GM18861 (cell line): ENCODE results near the gene GARNL3.

Source experiments
- ATAC-seq: cut with Tn5 transposase; IDR thresholded peaks from one replicate; pipeline ENCODE4 v1.9.1; 2021; ENCODE audit not compliant: unreplicated experiment

Gene GARNL3

DNA sequence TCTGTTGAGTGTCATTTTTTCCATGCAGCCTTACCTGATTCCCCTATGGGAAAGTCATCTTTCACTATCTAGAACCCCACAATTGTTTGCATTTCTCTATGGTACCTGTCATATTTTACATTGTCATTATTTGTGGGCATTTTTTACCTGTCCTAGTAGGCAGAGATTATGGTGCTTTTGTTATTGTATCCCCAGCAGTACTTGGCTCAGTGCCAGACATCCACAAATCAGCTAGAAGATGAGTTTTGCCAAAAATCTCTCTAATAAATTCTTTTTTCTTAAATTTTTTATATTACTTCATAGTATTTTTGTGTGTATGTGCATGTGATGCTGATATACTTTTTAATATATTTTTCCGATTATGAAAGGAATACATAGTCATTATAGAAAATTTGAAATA, 13.2 kb downstream of the GARNL3 start:
- ATAC-seq, result no peak

DNA sequence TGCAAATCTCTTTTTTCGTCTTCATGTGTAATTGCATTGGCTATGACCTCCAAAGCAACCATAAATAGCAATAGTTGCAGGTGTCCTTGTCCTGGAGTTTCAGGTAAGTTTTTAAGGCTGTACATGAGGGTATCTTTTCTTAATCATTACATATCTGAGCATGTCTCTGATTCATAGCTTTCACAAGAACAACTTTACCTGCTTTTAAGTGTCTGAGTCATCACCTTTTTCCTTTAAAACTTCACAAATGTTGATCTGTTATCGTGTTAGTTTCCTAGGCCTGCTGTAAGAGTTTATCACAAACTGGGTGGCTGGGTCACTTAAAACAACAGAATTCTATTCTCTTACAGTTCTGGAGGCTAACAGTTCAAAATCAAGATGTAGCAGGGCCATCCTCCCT, 13.8 kb downstream of the GARNL3 start:
- ATAC-seq, result no peak

DNA sequence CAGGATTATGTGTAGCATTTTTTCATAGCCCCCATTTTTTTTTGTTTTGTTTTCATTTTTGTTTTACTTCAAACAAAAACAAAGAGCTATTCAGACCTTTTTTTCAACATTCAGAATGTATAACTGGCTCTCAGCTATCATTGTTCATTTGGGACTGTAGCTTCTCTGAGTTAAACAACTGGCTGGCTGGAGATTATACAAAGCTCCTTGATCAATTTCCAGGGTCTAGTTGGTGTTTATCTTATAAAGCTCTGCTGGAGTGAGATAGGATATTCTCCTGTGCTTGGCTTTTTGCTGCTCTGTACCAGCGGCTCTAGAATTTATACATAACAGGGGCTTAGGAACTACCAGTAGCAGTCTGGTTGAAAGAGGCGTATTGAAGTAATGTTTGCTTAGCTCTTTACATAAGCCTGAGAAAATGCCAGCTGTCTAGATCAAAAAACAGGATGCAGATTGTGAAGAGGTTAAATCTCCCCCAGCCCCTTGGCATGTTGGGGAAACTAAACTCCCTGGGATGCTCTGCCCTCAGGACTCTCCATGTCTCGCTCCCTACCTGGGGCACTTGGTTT, 15.2 kb downstream of the GARNL3 start:
- ATAC-seq, result no peak

DNA sequence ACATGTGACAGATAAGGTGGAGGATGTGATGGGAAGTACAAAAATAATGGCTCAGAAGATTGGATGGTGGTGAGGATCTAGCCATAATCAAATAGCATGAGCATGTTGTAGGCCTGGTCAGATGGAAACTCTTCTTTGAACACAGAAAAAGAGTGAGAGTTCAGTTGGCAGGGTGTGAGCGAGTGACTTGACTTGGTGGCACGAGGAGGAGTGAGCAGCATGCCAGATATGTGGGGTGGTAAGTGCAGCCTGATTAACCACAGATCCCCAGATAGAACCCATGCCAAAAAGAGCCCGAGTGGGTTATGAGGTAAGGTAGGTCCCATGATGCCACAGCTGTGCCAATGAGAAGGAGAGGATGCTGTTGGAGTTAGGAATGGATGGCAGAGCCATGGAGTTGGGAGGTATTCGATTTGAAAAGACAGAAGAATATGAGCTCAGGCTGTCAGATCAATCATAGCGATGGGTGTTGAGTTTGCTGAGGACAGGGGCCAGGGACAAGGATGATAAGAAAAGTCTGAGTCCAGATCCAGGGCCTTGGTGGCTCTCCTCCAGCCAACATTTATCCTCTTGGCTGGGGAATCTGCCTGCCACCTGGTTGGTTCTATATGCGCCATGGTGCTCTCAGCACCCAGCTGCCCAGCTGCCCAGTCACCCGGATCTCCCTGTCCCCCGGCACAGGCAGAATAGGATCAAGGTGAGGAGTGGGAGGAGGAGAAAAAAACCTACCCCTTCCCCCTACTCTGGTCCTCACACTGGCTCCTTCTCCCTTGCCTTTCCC, 16.5 kb downstream of the GARNL3 start:
- no peak for ATAC-seq

DNA sequence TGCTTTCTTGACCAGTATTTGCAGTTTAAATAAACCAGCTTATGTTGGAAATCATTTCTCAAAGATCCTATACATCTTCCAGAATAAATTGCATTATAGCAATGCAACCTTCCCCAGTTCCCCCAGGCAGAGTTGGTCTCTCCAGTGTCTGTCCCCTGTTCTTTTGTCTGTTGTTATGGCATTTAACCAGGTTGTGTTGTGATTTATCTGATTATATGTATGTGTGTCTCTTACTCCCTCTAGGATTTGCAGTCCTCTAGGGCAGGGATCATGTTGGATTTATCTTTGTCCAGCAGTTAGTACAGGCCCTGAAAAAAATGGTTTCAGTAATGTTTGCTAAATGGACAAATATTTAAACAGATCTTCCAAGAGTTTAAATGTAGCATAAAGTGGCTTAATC, 17.3 kb downstream of the GARNL3 start:
- no peak for ATAC-seq

DNA sequence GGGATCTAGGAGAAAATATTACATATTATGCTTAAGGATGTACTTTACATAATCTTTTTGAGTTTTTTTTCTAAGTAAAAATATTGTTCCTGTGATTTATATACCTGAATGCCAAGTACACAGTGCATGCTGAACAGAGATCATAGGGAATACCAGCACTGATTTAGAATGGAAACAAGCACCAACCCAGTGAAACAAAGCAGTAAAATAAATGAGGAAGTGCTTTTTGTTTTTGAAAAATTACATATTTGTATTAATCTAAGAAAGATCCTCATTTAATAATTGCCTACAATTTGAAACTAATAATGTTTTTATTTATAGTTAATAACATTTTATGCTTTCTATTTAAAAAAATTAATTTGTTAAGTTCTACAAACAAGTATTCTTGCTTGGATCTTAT, 18.0 kb downstream of the GARNL3 start:
- no peak for ATAC-seq

DNA sequence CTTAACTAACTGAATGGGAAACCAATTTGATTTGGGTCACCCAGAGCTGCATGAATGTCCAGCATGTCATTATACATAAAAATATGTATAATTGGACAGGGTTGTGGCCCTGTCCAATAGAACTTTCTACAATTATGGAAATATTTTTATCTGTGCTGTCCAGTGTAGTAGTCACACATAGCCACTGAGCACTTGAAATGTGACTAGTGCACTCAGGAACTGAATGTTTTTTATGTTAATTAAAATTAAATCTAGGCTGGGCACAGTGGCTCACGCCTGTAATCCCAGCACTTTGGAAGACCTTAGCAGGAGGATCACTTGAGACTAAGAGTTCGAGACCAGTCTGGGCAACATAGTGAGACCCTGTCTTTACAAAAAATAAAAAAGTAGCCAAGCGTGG, 18.6 kb downstream of the GARNL3 start:
- no peak for ATAC-seq

DNA sequence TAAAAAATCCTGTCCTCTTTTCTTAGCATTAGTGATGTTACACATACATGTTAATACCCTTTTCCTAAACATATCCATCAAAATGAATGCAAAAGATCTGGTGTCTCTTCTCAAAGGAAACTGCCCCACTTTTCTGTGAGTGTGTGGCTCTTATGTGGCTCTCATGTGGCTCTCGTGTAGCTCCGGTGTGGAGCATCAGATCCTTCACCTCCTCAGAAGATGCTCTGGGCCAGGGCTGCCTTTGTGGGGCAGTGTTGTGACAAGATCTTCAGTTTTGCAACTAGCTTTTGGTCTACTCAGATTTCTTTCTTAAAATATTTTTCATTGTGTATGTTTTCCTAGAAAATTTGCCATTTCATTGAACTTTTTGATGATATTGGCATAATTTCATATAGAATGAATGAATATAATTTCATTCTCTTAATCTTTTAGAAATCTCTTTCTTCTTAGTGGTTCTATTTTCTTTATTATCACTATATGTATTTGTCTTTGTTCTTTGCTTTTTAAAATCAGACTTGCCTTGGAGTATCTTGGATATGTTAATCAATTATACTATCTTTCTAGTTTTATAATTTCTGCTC, 19.4 kb downstream of the GARNL3 start:
- no peak for ATAC-seq

DNA sequence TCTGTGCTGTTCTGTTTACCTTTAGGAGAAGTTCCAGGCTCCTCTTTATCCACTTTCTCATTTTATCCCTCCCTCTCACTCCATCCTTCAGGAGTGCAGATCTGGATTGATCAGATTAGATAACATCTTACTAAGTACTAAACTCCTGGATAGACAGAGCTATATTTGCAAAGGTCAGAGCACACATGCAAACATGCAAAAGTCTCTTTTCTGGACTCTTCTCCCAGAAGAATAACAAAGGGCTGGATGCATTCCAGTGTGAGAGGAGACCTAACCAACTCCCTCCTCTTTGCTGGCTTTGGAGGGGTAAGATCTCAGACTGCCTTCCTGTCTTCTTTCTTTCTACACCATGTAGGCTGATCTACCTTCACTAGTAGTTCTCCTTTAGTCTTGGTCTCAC, 21.4 kb downstream of the GARNL3 start:
- no peak for ATAC-seq

DNA sequence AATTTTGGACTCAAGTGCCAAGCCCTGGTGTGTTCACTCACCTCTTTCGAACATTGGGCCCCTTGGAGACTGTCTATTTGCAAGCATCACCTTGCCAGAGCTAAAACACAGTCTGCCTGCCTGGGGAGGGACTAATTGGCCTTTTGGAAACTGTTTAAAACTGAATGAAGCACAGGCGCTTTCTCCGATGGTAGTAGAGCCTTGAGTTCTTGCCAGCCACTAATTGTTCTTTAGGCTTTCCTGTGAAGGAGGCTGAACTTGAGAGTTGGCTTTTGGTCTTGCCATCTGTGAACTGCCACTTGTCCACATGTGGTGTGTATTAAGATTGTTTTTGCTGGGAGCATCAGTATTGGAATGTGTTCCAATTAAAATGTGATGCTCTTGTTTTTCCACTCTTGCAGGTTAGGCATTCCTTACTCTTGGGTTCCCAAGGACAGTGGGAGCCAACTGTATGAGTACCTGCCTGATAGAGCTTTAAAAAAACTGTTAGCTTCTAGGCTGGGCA, 26.0 kb downstream of the GARNL3 start:
- no peak for ATAC-seq

DNA sequence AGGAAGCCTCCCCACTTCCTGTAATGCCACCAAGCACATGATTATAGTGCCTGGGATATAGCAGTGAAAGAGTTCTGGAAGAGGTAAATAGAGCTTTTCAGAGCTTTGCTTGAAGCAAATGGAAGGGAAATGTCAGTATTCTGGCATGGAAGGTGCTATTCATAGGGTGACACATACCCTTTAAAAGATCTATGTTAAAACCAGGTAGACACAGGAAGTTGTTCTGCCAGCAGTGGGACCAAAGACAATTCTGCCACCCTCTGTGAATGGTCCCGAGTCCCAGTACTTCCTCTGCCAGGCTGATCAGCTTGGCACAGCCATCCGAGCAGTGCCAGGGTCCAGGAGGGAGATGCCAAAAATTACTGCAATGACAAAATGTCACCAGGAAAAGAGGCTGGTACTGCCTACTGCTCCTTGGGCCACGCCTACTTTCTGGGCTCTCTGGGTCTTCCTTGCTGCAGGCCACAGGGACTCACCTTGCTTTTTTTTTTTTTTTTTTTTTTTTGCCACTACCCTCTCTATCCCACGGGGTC, 26.7 kb downstream of the GARNL3 start:
- ATAC-seq, result no peak

DNA sequence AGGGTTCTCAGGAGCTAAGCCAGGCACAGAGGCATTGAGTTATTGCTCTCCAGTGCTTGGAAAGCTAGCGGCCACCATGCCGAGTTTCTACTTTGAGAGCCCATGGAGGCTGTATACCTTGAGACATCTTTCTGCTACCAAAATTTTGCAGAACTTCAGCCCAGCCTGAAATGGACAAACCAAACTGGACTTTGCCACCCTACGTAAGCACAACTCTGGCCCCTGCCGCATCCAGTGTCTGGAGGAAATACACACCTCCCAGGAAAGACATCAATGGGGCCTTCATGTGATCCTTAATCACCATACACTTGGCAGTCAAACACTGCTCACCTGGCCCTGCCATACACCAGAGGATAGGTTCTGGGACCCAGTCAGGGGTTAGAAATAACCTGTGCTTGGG, 27.8 kb downstream of the GARNL3 start:
- no peak for ATAC-seq

DNA sequence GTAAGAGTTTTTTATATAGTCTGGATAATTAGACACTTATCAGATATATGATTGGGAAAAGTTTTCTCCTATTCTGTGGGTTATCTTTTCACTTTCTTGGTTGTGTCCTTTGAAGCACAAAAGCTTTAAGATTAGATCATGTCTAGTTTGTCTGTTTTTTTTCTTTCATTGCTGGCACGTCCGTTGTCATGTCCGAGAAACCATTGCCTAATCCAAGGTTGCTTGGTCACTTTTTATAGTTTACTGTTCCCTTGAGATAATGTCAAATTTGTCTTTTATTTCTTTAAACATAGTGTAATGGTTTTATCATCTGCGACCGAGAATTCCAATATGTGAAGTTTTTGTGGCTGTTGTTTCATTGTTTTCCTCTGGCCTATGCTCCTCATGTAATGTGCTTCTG, 28.8 kb downstream of the GARNL3 start:
- ATAC-seq, result no peak

DNA sequence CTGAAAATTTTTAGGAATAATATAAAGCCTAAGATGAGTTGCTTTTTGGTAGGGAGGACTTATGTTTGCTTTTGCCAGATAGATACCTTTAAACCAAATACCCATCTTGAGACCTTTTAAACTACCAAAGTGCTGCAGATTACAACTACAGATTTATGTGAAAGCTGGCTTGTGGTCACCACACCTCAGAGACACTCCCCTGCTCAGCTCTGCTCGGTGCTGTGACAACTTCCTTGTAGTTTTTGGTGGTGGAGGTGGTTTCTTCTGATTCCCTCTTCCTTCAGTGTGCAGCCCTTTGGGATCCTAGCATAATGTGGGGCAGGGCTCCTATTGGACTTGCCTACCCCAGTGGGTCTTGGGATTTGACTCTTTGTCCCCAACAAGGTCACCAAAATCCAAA, 29.2 kb downstream of the GARNL3 start:
- no peak for ATAC-seq

DNA sequence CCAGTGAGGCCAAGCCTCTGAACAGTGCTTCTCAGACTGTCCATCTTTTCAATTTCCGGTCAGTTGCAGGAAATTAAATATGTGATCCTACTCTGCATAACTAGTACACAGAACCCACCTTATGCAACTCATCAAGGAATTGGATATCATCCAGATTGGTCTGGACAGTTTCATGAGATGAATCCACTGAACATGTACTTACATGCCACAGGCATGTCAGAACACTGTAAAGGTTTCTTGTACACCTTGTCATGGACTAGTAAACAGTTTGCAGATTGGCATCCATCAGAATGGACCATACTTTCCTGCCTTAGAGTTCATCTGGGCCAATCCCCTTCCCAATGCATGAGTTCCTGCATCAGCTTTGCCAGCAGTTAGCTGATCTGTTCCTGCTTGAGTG, 30.4 kb downstream of the GARNL3 start:
- no peak for ATAC-seq

DNA sequence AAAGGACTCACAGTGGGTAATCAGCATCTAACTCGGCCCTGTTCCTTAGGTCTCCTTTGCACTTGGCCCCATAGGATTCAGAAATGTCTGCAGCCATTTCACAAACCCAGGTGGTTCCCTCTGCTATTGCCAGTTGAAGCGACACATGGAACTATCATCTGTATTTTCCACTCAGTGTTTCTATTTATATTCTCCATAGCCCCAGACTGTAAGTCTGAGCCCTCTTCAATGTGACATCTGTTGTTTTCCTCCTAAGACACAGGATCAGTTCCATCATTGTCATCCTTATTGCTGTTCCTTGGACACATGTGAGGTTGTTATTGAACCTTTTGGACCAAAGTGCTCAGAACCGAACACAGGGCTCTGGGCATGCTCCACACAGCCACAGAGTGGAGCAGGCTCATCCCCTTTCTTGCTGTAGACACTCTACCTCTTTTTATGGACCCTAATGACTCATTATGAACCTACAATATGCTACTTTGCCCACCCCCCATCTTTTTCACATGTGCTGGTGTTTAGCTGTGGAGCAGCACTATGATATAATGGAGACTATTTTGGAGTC, 36.4 kb downstream of the GARNL3 start:
- ATAC-seq, result no peak

DNA sequence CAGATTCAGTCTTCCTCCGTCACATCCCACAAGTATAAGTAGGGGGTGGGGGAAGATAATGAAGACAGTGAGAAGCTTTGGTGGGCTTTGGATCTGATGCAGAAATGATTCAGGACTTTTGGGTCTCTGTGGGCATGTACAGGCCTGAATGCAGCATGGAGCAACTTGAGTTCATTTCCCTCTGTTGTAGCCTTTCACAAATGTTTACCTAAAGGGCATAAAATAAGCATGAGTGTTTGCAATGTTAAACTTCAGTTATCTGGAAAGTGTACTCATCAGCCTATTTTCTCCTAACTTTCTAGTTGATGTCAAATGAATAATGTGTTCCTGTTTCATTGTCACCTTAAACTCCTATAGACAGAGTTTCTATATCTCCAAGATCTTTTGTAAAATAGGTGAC, 39.3 kb downstream of the GARNL3 start:
- ATAC-seq, result no peak

DNA sequence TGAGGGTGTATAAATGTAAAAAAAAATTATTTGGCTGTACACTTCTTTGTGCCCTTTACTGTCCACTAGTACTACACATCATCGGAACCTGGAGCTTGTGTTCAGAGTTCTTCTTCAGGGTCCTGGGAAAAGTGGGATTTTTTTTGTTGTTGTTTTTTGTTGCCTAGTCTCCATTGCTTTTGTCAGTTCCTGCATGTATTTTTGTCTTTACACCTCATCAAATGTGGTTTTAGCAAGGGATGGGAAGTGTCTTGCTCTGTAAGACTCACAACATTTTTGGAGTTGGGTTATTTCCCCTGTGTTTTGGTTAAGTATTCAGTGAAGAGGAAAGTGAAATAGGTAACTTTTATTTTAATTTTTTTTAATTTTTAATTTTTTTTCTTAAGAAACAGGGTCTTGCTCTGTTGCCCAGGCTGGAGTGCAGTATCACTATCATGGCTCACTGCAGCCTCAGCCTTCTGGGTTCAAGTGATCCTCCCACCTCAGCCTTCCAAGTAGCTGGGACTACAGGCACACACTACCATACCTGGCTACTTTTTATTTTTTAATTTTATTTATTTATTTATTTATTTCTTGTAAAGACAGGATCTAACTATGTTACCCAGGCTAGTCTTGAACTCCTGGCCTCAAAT, 40.7 kb downstream of the GARNL3 start:
- no peak for ATAC-seq

DNA sequence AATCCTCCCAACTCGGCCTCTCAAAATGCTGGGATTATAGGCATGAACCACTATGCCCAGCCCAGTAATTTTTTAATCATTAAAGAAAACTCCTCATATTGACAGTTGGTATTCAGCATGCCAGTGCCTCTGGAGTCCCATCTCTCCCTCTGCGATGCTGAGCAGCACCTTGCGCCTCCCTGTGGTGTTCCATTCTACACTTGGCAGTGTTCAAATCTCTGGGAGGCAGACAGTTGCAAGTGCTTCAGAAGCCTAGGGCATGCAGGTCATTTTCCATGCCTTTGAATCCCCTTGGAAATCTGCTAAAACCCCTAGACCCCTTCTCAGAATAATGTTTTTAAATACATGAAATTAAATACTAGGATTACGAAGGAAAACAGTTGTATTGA, 41.3 kb downstream of the GARNL3 start:
- ATAC-seq, result no peak

DNA sequence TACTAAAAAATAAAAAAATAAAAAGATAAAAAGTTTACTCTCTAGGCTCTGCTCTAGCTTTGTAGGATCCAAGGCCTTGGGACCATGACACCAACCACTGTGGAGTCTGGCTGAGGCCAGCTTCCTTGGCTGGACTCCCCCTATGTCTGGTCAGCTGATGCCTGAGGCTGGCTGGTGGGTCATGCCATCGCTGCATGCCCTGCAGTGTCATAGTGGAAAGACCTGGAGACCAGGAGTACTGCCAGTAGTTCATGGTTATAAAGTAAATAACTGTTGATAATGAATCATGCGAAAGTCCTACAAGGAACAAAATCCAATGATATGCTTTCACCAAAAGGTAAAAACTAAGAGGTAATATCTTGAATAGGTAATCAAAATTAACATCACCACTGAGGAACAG, 43.2 kb downstream of the GARNL3 start:
- no peak for ATAC-seq

DNA sequence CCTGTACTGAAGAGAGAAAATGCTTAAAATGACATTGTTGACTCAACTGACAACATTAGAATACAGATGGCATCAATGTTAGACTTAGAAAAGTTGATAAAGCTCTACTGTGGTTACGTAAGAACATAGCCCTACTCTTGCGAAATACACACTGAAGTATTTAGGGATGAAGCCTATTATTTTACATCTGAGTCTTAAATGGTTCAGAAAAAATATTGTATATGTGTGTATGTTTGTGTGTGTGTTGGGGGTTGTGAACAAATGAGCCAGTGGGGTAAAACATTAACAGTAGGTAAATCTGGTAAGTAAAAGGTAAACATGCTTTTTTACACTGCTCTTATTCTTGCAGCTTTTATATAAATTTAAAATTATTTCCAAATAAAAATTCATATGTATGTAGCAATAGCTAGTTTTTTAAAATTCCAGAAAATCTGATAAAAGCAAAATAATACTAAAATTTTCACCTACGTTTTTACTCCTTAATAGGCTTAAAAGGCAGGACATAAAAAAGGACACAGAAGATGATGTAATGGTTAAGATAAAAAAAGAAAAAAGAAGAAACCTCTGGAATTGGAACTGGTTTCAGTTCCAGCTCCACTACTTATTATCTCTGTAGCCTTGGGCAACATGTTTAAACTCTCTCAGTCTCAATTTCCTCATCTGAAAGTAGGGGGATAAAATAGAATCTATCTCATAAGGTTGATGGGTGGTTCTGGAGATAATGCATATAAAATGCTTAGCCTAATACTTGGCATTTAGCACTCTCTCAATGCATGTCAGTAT, 44.3 kb downstream of the GARNL3 start:
- no peak for ATAC-seq
